ENCODE measurements around the gene MYBPC2.

DNA sequence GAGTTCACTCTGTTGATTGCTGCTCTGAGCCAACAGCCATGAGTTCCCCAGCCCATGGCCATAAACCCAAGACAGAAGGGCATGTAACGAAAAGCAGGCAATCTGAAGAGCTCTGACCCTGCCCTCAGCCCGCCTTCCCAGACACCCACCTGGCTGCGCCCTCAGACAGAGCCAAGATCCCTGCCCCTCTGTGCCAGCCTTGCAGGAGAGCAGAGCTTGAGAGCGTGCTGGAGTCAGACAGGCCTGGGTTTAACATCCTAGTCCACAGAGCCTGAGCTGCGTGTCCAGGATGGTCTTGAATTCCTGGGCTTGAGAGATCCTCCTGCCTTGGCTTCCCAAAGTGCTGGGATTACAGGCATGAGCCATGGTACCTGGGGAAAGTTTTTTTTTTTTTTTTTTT is 24.6 kb downstream of the MYBPC2 start:
- TF ChIP-seq EZH2 (IDR thresholded peaks at IDR 0.05): no peak
- no peak for TF ChIP-seq POLR2AphosphoS5 (IDR thresholded peaks at IDR 0.05; ENCODE audit: borderline replicate concordance, low read depth, low read length)

Data from SK-N-MC (cell line).